GM12878 (cell line): ENCODE measurements around the gene CD38. TPM values are rescaled to one million over a fixed set of nuclear protein-coding genes. Genes with fewer than 3 reads are reported as not detected.

Source experiments
- BRCA1 ChIP-seq: IDR thresholded peaks from 2 replicates; pipeline ENCODE4 v1.6.1; 2011; ENCODE audit warnings: low read depth, low read length, improper control_type of control experiment
- CHD1 ChIP-seq: IDR thresholded peaks from 2 replicates; pipeline ENCODE4 v1.6.1; 2012; ENCODE audit warnings: low read depth, low read length, improper control_type of control experiment
- CREB1 ChIP-seq: IDR thresholded peaks from 2 replicates; pipeline ENCODE4 v1.6.1; 2012; ENCODE audit warnings: low read depth, mild to moderate bottlenecking, inconsistent platforms
- HDAC2 ChIP-seq: fragments of 200-600 bp; sonication (generic); IDR thresholded peaks from 2 replicates; pipeline ENCODE4 v1.6.1; 2017
- JUND ChIP-seq: IDR thresholded peaks from 2 replicates; pipeline ENCODE4 v1.6.1; 2012; ENCODE audit warnings: low read depth, mild to moderate bottlenecking, low read length, improper control_type of control experiment, moderate library complexity
- KLF5 ChIP-seq: fragments of 450-650 bp; IDR thresholded peaks from 2 replicates; pipeline ENCODE4 v1.6.1; 2014; ENCODE audit warnings: mild to moderate bottlenecking; ENCODE audit not compliant: partially characterized antibody
- MTA2 ChIP-seq: fragments of 450-650 bp; IDR thresholded peaks from 2 replicates; pipeline ENCODE4 v1.6.1; 2016; ENCODE audit warnings: low read depth, mild to moderate bottlenecking, moderate library complexity
- NR2F1 ChIP-seq: fragments of 450-650 bp; conservative IDR thresholded peaks from 2 replicates; pipeline ENCODE4 v1.6.1; 2017; ENCODE audit warnings: mild to moderate bottlenecking
- RCOR1 ChIP-seq: conservative IDR thresholded peaks from 2 replicates; pipeline ENCODE4 v1.6.1; 2012; ENCODE audit warnings: low read depth, low read length, improper control_type of control experiment
- RELA ChIP-seq: fragments of 450-650 bp; IDR thresholded peaks from 2 replicates; pipeline ENCODE4 v1.8.0; 2014; ENCODE audit warnings: borderline replicate concordance; ENCODE audit not compliant: partially characterized antibody
- SIN3A ChIP-seq: IDR thresholded peaks from 2 replicates; pipeline ENCODE4 v1.6.1; 2012; ENCODE audit warnings: low read depth, low read length, improper control_type of control experiment
- SPI1 ChIP-seq: IDR thresholded peaks from 2 replicates; pipeline ENCODE4 v1.6.1; 2011; ENCODE audit warnings: low read depth, mild to moderate bottlenecking, low read length, moderate library complexity, borderline replicate concordance; ENCODE audit not compliant: insufficient read depth
- SREBF1 ChIP-seq: IDR thresholded peaks from 2 replicates; pipeline ENCODE4 v1.6.1; 2012; ENCODE audit warnings: mild to moderate bottlenecking, low read length
- STAT3 ChIP-seq: IDR thresholded peaks from 2 replicates; pipeline ENCODE4 v1.6.1; 2011; ENCODE audit warnings: low read depth, low read length, improper control_type of control experiment
- WRNIP1 ChIP-seq: IDR thresholded peaks from 2 replicates; pipeline ENCODE4 v1.6.1; 2011; ENCODE audit warnings: low read depth, low read length, improper control_type of control experiment, borderline replicate concordance
- ZNF217 ChIP-seq: fragments of 450-650 bp; IDR thresholded peaks from 2 replicates; pipeline ENCODE4 v1.6.1; 2017; ENCODE audit warnings: antibody characterized with exemption, mild to moderate bottlenecking
- ZNF274 ChIP-seq: IDR thresholded peaks from one replicate; pipeline ENCODE4 v1.8.0; 2011; ENCODE audit not compliant: insufficient read length, insufficient read depth
- ZSCAN29 ChIP-seq: fragments of 450-650 bp; IDR thresholded peaks from 2 replicates; pipeline ENCODE4 v1.6.1; 2017; ENCODE audit warnings: mild to moderate bottlenecking, moderate library complexity
- polyA plus RNA-seq, 11 experiments: library from polyadenylated mRNA; depleted of rRNA in 4 of 11; unstranded in 6 of 11; stranded (reverse) in 5 of 11; fragments of >200 nt; fragmentation: Nextera tagmentation in 4 of 11; fragmentation: Illumina TruSeq in 1 of 11; extraction: Ambion mirVana in 4 of 11; extraction: Trizol in 1 of 11; gene quantifications; 1 replicate in 1 of 11; 2 replicates in 10 of 11; pipeline versions ENCODE4 v1.2.1 to v1.2.3, GENCODE V29; 2011 to 2016; ENCODE audit warnings: inconsistent platforms in 2 of 11, missing spikeins in 2 of 11, low read depth in 1 of 11
- total RNA-seq, 4 experiments: library from RNA; depleted of rRNA in 3 of 4; stranded (reverse); fragments of >200 nt in 3 of 4; fragmentation: Illumina TruSeq in 1 of 4; extraction: Trizol in 1 of 4; gene quantifications; 2 replicates each; pipeline versions ENCODE4 v1.2.1 to v1.2.3, GENCODE V29; 2013 to 2021
- TF ChIP-seq, protein P1 (sequence below): fragments of 450-650 bp; IDR thresholded peaks from 2 replicates; pipeline ENCODE4 v1.6.1; 2018; ENCODE audit warnings: borderline replicate concordance, mild to moderate bottlenecking; ENCODE audit not compliant: partially characterized antibody
- TF ChIP-seq, protein P2 (sequence below): fragments of 450-650 bp; formaldehyde crosslinking; IDR thresholded peaks from 2 replicates; pipeline ENCODE4 v1.4.0; 2022; ENCODE audit warnings: mild to moderate bottlenecking, moderate library complexity
- TF ChIP-seq, protein P3 (sequence below): fragments of 450-650 bp; IDR thresholded peaks from 2 replicates; pipeline ENCODE4 v1.6.1; 2017; ENCODE audit warnings: low read depth, mild to moderate bottlenecking, moderate library complexity

CD38 gene
- total and polyA plus RNA-seq, 10 of the 15 experiments (the other 5 are each of a cell fraction or from before 2014, with no cell fraction given), result 3.5 to 39.8 (median 12.7) TPM

DNA sequence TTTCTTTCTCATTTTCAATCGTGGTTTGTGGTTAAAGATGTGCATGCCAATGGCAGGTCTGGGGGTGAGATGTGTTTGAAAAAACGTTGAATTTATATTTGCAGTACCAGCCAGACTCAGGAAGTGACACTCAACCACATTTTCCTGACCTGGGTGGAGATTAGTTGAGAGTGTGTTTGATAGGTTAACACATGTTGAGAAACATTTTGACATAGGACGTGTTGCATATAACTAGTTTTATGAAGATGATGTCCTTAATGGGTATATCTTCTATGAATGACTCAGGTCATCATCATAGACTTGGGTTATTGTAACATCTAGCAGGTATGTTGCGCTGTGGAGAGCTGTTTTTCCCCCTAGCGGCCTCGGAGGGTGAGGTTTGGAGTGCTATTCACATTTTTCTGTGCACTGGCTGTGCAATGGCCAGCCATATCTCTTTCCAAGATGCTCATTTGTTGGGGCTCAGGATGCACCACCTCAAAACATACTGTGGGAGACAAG lies 21.7 kb upstream of the CD38 start (continued):
- TF ChIP-seq ZNF217 (no peak), SIN3A (no peak), CREB1 (no peak), HDAC2 (no peak), WRNIP1 (no peak), RCOR1 (no peak), MTA2 (peak; percentile 36; the same call in 1 of the 2 replicates), RELA (no peak), ZSCAN29 (no peak), JUND (no peak), KLF5 (no peak), BRCA1 (no peak), NR2F1 (peak; percentile 61), ZNF274 (no peak), SREBF1 (no peak), SPI1 (no peak), CHD1 (no peak), STAT3 (no peak)
- TF ChIP-seq, protein P1, sequence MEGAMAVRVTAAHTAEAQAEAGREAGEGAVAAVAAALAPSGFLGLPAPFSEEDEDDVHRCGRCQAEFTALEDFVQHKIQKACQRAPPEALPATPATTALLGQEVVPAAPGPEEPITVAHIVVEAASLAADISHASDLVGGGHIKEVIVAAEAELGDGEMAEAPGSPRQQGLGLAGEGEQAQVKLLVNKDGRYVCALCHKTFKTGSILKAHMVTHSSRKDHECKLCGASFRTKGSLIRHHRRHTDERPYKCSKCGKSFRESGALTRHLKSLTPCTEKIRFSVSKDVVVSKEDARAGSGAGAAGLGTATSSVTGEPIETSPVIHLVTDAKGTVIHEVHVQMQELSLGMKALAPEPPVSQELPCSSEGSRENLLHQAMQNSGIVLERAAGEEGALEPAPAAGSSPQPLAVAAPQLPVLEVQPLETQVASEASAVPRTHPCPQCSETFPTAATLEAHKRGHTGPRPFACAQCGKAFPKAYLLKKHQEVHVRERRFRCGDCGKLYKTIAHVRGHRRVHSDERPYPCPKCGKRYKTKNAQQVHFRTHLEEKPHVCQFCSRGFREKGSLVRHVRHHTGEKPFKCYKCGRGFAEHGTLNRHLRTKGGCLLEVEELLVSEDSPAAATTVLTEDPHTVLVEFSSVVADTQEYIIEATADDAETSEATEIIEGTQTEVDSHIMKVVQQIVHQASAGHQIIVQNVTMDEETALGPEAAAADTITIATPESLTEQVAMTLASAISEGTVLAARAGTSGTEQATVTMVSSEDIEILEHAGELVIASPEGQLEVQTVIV, result no peak
- TF ChIP-seq, protein P2, sequence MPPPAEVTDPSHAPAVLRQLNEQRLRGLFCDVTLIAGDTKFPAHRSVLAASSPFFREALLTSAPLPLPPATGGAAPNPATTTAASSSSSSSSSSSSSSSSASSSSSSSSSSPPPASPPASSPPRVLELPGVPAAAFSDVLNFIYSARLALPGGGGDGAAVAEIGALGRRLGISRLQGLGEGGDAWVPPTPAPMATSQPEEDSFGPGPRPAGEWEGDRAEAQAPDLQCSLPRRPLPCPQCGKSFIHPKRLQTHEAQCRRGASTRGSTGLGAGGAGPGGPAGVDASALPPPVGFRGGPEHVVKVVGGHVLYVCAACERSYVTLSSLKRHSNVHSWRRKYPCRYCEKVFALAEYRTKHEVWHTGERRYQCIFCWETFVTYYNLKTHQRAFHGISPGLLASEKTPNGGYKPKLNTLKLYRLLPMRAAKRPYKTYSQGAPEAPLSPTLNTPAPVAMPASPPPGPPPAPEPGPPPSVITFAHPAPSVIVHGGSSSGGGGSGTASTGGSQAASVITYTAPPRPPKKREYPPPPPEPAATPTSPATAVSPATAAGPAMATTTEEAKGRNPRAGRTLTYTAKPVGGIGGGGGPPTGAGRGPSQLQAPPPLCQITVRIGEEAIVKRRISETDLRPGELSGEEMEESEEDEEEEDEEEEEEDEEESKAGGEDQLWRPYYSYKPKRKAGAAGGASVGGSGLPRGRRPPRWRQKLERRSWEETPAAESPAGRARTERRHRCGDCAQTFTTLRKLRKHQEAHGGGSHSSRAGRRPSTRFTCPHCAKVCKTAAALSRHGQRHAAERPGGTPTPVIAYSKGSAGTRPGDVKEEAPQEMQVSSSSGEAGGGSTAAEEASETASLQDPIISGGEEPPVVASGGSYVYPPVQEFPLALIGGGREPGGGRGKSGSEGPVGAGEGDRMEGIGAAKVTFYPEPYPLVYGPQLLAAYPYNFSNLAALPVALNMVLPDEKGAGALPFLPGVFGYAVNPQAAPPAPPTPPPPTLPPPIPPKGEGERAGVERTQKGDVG (CRISPR knock-in tag), result no peak
- TF ChIP-seq, protein P3, sequence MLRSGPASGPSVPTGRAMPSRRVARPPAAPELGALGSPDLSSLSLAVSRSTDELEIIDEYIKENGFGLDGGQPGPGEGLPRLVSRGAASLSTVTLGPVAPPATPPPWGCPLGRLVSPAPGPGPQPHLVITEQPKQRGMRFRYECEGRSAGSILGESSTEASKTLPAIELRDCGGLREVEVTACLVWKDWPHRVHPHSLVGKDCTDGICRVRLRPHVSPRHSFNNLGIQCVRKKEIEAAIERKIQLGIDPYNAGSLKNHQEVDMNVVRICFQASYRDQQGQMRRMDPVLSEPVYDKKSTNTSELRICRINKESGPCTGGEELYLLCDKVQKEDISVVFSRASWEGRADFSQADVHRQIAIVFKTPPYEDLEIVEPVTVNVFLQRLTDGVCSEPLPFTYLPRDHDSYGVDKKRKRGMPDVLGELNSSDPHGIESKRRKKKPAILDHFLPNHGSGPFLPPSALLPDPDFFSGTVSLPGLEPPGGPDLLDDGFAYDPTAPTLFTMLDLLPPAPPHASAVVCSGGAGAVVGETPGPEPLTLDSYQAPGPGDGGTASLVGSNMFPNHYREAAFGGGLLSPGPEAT, result no peak
